Measurements from ENCODE around the gene EVL. TPM values are rescaled to one million over a fixed set of nuclear protein-coding genes. Genes with fewer than 3 reads are reported as not detected.

The EVL gene
- total and polyA plus RNA-seq, 2 donors, result 233 to 240 TPM

DNA sequence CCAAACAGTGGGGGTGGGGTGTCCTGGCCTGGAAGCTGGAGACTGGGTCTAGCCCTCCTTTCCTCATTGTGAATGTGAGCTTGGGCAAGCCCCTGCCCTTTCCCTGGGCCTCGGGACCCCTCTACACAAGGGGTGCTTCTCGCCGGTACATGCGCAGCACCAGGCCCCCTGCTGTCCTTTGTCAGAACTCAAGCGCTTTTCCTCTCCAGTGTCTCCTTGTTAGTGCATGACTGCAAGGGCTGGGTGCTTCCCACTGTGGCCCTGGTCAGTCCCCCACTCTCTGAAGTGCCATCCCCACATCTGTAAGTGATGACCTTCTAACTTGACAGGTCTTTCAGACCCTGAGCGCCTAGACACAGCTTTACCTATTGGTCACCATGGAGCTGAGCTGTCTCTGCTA is 50.0 kb downstream of the EVL start:
- peaks cover 92 to 95% of the 10 kb centered on the region in 2 donors for H3K36me3 ChIP-seq (ENCODE audit: control insufficient read depth in 2 of 2, insufficient read depth in 2 of 2, low read length in 1 of 2)
- DNase-seq (ENCODE audit: low read depth in 6 of 9, low spot score in 9 of 9), result no peak
- H3K4me1 ChIP-seq (ENCODE audit: control insufficient read depth in 2 of 2, insufficient read depth in 2 of 2, low read length in 2 of 2), result no peaks in the 10 kb centered on the region
- H3K9me3 ChIP-seq (ENCODE audit: control insufficient read depth in 2 of 2, insufficient read depth in 1 of 2, low read length in 1 of 2), result peaks cover 0 to under 1% of the 10 kb centered on the region in 2 donors
- H3K4me3 ChIP-seq (ENCODE audit: low read length in 2 of 2), result no peak overlapping the region
- no peak overlapping the region for H3K27ac ChIP-seq (ENCODE audit: low read depth in 1 of 2, low read length in 1 of 2)
- 100% methylated on average over 6 of the region's 6 CpGs for WGBS
- no peaks in the 10 kb centered on the region for H3K27me3 ChIP-seq (ENCODE audit: control insufficient read depth in 2 of 2, insufficient read depth in 1 of 2, low read length in 1 of 2)

DNA sequence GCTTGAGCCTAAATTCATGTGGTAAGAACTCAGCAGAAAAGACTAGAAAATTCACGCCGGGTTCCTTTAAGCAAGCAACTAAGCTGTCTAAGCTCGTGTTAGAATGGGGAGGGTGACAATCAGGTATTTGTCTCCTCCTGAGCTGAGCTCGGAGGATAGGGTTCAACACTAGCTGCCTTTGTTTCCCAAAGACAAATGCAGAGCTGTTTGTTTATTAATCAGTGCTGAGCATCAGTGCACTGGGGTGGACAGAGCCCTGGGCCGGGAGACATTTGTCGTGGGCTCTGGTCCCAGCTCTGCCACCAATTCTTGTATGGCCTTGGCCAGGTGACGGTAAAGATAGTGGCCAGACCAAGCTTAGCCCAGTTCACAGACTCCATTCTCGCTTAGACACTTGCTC is 50.5 kb downstream of the EVL start:
- 99% methylated on average over 8 of the region's 8 CpGs for WGBS
- no peaks in the 10 kb centered on the region for H3K4me1 ChIP-seq (ENCODE audit: control insufficient read depth in 2 of 2, insufficient read depth in 2 of 2, low read length in 2 of 2)
- H3K36me3 ChIP-seq (ENCODE audit: control insufficient read depth in 2 of 2, insufficient read depth in 2 of 2, low read length in 1 of 2), result peaks cover 90 to 94% of the 10 kb centered on the region in 2 donors
- no peak overlapping the region for H3K4me3 ChIP-seq (ENCODE audit: low read length in 2 of 2)
- H3K27me3 ChIP-seq (ENCODE audit: control insufficient read depth in 2 of 2, insufficient read depth in 1 of 2, low read length in 1 of 2), result no peaks in the 10 kb centered on the region
- H3K9me3 ChIP-seq (ENCODE audit: control insufficient read depth in 2 of 2, insufficient read depth in 1 of 2, low read length in 1 of 2), result no peaks in the 10 kb centered on the region
- DNase-seq (ENCODE audit: low read depth in 6 of 9, low spot score in 9 of 9), result no peak
- no peak overlapping the region for H3K27ac ChIP-seq (ENCODE audit: low read depth in 1 of 2, low read length in 1 of 2)

DNA sequence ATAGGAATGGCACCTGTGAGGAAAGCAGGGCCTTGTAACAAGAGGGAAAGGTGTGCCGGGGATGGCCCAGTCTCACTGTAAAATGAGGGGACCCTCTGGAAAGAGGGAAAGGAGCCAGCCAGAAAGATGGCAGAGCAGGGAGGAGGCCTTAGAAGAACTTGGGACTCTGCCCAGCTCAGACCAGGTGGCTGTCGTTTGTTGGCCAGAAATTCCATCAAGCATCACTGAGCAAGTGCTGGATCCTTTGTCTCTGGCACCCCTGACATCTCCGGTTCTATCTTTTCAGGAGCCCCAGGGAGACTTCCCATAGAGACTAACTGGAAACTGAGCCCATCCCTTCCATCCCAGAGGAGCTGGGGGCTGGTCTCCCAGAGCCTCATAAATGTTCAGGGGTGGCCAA is 50.9 kb downstream of the EVL start:
- no peak for DNase-seq (ENCODE audit: low read depth in 6 of 9, low spot score in 9 of 9)
- 94% methylated on average over 3 of the region's 3 CpGs for WGBS
- Histone ChIP-seq H3K4me3 (ENCODE audit: low read length in 2 of 2) (no peak overlapping the region), H3K36me3 (ENCODE audit: control insufficient read depth in 2 of 2, insufficient read depth in 2 of 2, low read length in 1 of 2) (peaks cover 89 to 96% of the 10 kb centered on the region in 2 donors), H3K9me3 (ENCODE audit: control insufficient read depth in 2 of 2, insufficient read depth in 1 of 2, low read length in 1 of 2) (no peaks in the 10 kb centered on the region), H3K27ac (ENCODE audit: low read depth in 1 of 2, low read length in 1 of 2) (no peak overlapping the region), H3K4me1 (ENCODE audit: control insufficient read depth in 2 of 2, insufficient read depth in 2 of 2, low read length in 2 of 2) (no peaks in the 10 kb centered on the region), H3K27me3 (ENCODE audit: control insufficient read depth in 2 of 2, insufficient read depth in 1 of 2, low read length in 1 of 2) (no peaks in the 10 kb centered on the region)

DNA sequence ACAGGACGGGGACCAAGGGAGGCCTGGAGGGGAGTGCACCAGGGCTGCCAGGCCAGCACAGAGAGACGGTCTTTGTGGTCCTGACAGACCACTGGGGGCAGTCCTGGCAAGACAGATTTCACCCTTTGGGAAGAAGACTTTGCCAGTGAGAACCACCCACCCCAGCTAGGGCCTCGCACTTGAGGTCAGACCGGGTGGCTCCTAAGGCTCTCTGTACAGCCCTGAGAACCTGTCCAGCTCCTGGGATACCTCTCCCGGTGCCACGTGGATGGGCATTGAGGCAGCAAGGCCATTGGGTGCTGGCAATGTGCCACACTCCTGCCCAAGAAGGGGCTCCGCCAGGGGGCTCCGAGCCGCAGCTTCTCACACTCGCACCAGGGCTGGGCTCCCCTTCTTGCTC is 51.8 kb downstream of the EVL start:
- Histone ChIP-seq H3K4me1 (ENCODE audit: control insufficient read depth in 2 of 2, insufficient read depth in 2 of 2, low read length in 2 of 2) (no peaks in the 10 kb centered on the region), H3K27ac (ENCODE audit: low read depth in 1 of 2, low read length in 1 of 2) (no peak overlapping the region), H3K36me3 (ENCODE audit: control insufficient read depth in 2 of 2, insufficient read depth in 2 of 2, low read length in 1 of 2) (peaks cover 90 to 97% of the 10 kb centered on the region in 2 donors), H3K27me3 (ENCODE audit: control insufficient read depth in 2 of 2, insufficient read depth in 1 of 2, low read length in 1 of 2) (no peaks in the 10 kb centered on the region), H3K9me3 (ENCODE audit: control insufficient read depth in 2 of 2, insufficient read depth in 1 of 2, low read length in 1 of 2) (no peaks in the 10 kb centered on the region), H3K4me3 (ENCODE audit: low read length in 2 of 2) (no peak overlapping the region)
- 97% methylated on average over 10 of the region's 10 CpGs for WGBS
- DNase-seq (ENCODE audit: low read depth in 6 of 9, low spot score in 9 of 9), result no peak

DNA sequence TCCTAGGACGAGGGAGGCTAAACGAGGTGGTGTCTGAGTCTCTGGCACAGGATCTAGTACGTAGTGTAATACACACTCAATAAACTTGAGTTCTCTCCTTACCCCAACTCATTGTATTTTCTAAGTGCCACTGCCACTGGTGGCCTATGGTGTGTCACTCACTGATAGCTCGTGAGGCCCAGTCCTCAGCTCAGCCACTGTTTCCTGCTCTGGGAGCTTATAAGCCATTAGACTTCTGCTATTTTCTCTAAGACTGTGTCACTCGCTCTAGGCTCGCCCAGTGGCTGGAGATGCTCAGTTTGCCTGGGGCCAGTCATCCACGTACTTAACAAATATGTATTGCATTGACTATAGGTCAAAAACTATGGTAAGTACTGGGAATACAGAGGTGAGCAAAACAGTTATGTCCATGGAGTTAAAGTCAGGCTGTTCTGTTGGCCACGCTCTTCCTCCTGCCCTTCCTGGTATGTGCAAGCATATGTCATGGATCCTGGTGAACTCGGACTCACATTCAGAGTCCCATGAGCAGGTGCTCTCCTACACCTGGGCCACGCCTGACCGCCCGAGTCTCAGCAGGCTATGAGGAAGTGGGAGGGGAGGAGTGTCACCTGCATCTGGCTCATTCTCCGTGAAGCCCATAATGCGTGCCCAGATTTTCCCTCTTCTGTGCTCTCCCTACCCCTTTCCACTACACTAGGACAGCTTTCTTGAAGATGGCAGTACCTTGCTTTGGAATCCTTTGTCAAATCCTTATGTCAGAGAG is 52.6 kb downstream of the EVL start:
- peaks cover 90 to 98% of the 10 kb centered on the region in 2 donors for H3K36me3 ChIP-seq (ENCODE audit: control insufficient read depth in 2 of 2, insufficient read depth in 2 of 2, low read length in 1 of 2)
- no peaks in the 10 kb centered on the region for H3K9me3 ChIP-seq (ENCODE audit: control insufficient read depth in 2 of 2, insufficient read depth in 1 of 2, low read length in 1 of 2)
- H3K4me3 ChIP-seq (ENCODE audit: low read length in 2 of 2), result no peak overlapping the region
- 97% methylated on average over 14 of the region's 14 CpGs for WGBS
- H3K4me1 ChIP-seq (ENCODE audit: control insufficient read depth in 2 of 2, insufficient read depth in 2 of 2, low read length in 2 of 2), result no peaks in the 10 kb centered on the region
- no peak for DNase-seq (ENCODE audit: low read depth in 6 of 9, low spot score in 9 of 9)
- H3K27me3 ChIP-seq (ENCODE audit: control insufficient read depth in 2 of 2, insufficient read depth in 1 of 2, low read length in 1 of 2), result no peaks in the 10 kb centered on the region
- H3K27ac ChIP-seq (ENCODE audit: low read depth in 1 of 2, low read length in 1 of 2), result no peak overlapping the region

DNA sequence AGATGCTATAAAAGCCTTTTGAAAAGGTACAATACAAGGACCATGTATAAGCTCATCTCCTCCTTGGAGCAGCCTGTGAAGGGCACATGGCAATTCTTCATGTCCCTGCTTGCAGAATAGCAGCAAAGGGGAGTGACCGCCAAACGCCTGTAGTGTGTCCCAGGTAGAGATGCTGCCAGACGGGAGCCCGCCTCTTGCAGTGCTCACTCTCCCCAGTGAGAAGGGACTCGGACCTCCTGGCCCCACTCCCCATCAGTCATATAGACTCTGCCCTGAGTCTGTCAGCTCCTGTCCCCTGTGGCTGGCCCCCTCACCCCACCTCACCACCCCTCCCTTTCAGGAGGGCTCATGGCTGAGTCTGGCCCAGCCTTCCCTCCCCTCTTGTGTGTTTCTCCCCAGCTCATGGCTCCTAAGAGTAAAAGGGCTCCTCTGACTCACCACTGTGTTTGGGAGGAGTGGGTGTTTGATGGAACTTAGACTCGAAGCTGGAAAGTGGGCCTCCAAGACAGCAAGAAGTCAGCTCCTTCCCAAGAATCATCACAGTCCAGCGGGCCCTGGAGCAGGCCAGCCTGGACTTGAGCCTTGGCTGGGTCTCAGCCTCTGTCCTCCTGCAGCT is 53.3 kb downstream of the EVL start:
- WGBS, result 93% methylated on average over 7 of the region's 7 CpGs
- DNase-seq (ENCODE audit: low read depth in 6 of 9, low spot score in 9 of 9), result no peak
- Histone ChIP-seq H3K4me3 (ENCODE audit: low read length in 2 of 2) (no peak overlapping the region), H3K27me3 (ENCODE audit: control insufficient read depth in 2 of 2, insufficient read depth in 1 of 2, low read length in 1 of 2) (no peaks in the 10 kb centered on the region), H3K36me3 (ENCODE audit: control insufficient read depth in 2 of 2, insufficient read depth in 2 of 2, low read length in 1 of 2) (peaks cover 88 to 98% of the 10 kb centered on the region in 2 donors), H3K9me3 (ENCODE audit: control insufficient read depth in 2 of 2, insufficient read depth in 1 of 2, low read length in 1 of 2) (no peaks in the 10 kb centered on the region), H3K4me1 (ENCODE audit: control insufficient read depth in 2 of 2, insufficient read depth in 2 of 2, low read length in 2 of 2) (no peaks in the 10 kb centered on the region), H3K27ac (ENCODE audit: low read depth in 1 of 2, low read length in 1 of 2) (no peak overlapping the region)

DNA sequence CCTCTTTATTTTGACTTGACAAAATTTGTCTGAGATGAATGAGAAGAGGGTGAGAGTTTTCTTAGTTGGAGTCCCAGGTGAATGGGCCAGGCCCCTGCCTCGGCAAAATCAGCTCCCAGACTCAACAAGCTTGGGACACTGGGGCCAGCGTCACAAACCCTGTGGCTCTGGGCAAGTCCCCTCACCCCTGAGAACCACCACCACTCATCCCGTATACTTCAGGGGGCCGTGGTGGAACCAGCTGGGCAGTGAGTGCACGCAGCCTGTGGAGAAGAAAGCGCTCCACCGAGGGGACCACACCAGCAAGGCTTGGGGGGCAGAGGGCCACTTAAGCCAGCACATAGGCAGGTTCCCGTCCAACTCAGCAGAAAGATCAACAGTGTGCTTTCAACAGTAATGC is 54.0 kb downstream of the EVL start:
- Histone ChIP-seq H3K4me1 (ENCODE audit: control insufficient read depth in 2 of 2, insufficient read depth in 2 of 2, low read length in 2 of 2) (no peaks in the 10 kb centered on the region), H3K36me3 (ENCODE audit: control insufficient read depth in 2 of 2, insufficient read depth in 2 of 2, low read length in 1 of 2) (peaks cover 88 to 98% of the 10 kb centered on the region in 2 donors), H3K27ac (ENCODE audit: low read depth in 1 of 2, low read length in 1 of 2) (no peak overlapping the region), H3K27me3 (ENCODE audit: control insufficient read depth in 2 of 2, insufficient read depth in 1 of 2, low read length in 1 of 2) (no peaks in the 10 kb centered on the region), H3K4me3 (ENCODE audit: low read length in 2 of 2) (no peak overlapping the region), H3K9me3 (ENCODE audit: control insufficient read depth in 2 of 2, insufficient read depth in 1 of 2, low read length in 1 of 2) (no peaks in the 10 kb centered on the region)
- DNase-seq (ENCODE audit: low read depth in 6 of 9, low spot score in 9 of 9), result no peak
- 96% methylated on average over 8 of the region's 8 CpGs for WGBS

DNA sequence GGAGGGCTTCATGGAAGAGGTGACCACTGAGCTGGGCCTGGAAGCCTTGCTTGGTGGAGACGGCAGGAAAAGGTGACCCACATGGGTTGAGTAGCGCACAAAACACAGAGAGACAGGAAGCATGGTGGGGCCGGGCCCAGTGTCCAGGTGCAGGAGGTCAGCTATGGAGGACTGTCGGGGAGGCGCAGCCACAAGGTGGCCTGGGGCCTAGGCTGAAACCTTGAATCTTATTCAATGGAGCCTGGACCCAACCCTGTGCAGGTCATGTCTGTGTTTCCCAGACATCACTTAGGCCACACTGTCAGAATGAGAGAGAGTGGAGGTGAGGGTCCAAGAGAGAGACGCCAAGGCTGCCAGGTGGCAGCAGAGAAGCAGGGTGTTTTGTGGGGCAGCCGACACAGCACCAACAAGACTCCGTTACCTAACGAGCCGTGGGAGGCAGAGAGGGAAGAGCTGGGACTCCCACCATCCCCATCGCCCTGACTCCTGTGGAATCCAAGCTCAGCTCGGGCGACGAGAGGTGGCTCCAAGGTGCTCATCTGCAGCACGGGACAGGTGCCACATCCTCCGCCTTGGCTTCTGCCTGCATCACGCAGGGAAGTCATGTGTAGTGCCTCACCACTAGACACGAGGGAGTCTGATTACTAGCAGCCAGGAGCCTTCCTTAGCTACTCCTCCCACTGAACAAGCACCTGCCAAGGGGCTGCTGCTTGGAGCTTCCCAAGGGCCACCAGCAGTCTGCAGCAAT is 55.5 kb downstream of the EVL start:
- Histone ChIP-seq H3K27me3 (ENCODE audit: control insufficient read depth in 2 of 2, insufficient read depth in 1 of 2, low read length in 1 of 2) (no peaks in the 10 kb centered on the region), H3K4me3 (ENCODE audit: low read length in 2 of 2) (no peak overlapping the region), H3K27ac (ENCODE audit: low read depth in 1 of 2, low read length in 1 of 2) (no peak overlapping the region), H3K4me1 (ENCODE audit: control insufficient read depth in 2 of 2, insufficient read depth in 2 of 2, low read length in 2 of 2) (no peaks in the 10 kb centered on the region), H3K9me3 (ENCODE audit: control insufficient read depth in 2 of 2, insufficient read depth in 1 of 2, low read length in 1 of 2) (no peaks in the 10 kb centered on the region), H3K36me3 (ENCODE audit: control insufficient read depth in 2 of 2, insufficient read depth in 2 of 2, low read length in 1 of 2) (peaks cover 88 to 98% of the 10 kb centered on the region in 2 donors)
- WGBS, result 96% methylated on average over 18 of the region's 18 CpGs
- DNase-seq (ENCODE audit: low read depth in 6 of 9, low spot score in 9 of 9), result no peak

All from thymus (tissue), 11 donors.